ENCODE results near the gene PWWP2B. TPM values are rescaled to one million over a fixed set of nuclear protein-coding genes. Genes with fewer than 3 reads are reported as not detected.

The PWWP2B gene
- total and polyA plus RNA-seq, 10 of the 15 experiments (the other 5 are each of a cell fraction or from before 2014, with no cell fraction given), result 0.04 to 0.87 (median 0.35) TPM; not detected in 4

DNA sequence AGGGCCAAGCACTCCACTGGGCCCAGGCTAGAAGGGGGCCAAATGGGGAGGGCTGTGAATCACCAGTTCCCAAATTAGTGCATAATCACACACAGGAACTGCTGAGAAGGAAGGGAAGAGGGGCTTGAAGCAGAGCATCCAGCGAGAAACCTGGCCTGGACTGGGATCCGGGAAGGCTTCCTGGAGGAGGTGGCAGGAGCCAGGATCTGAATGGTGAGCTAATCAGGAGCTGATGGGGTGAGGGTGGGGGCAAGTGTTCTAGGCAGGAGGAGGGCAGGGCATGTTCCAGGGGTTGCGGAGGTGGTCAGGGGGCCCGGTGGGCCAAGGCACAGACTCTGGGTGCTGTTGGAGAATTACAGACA is 12.6 kb downstream of the PWWP2B start:
- Histone ChIP-seq H3K27me3 (replicated peaks in 1 of 2; ENCODE audit: control insufficient read depth in 2 of 2, insufficient read depth in 2 of 2, low read length in 1 of 2) (no peaks in the 10 kb centered on the region), H3K79me2 (ENCODE audit: control insufficient read depth, insufficient read depth, low read length) (no peaks in the 10 kb centered on the region), H3K9me3 (replicated peaks; ENCODE audit: control insufficient read depth, insufficient read depth, low read length) (no peaks in the 10 kb centered on the region), H2AFZ (ENCODE audit: control insufficient read depth, low read depth, low read length) (no peak overlapping the region), H3K4me2 (ENCODE audit: control insufficient read depth, insufficient read depth) (no peak overlapping the region), H3K9ac (ENCODE audit: control insufficient read depth, insufficient read depth, low read length) (no peak overlapping the region), H4K20me1 (ENCODE audit: control insufficient read depth, insufficient read depth) (no peaks in the 10 kb centered on the region), H3K36me3 (ENCODE audit: control insufficient read depth in 2 of 2, insufficient read depth in 2 of 2, low read length in 1 of 2) (no peaks in the 10 kb centered on the region), H3K27ac (ENCODE audit: control insufficient read depth, insufficient read depth) (no peak overlapping the region), H3K4me1 (ENCODE audit: control insufficient read depth, insufficient read depth, low read length) (no peaks in the 10 kb centered on the region), H3K4me3 (no peak overlapping the region)
- TF ChIP-seq ZNF274 (IDR thresholded peaks at IDR 0.05; ENCODE audit: insufficient read depth, insufficient read length) (no peak), SPI1 (IDR thresholded peaks at IDR 0.05; ENCODE audit: borderline replicate concordance, insufficient read depth, low read depth, low read length) (no peak), HDAC6 (IDR thresholded peaks at IDR 0.05; ENCODE audit: unreplicated experiment) (no peak), KAT2A (conservative IDR thresholded peaks at IDR 0.05; ENCODE audit: control insufficient read depth, low read depth, low read length) (no peak), STAT3 (IDR thresholded peaks at IDR 0.05; ENCODE audit: low read depth, low read length) (no peak), KDM1A (IDR thresholded peaks at IDR 0.05; ENCODE audit: borderline replicate concordance) (no peak), BHLHE40 (IDR thresholded peaks at IDR 0.05; ENCODE audit: borderline replicate concordance in 1 of 2, low read depth in 2 of 2, low read length in 1 of 2) (no peak)
- TF ChIP-seq, protein P1, sequence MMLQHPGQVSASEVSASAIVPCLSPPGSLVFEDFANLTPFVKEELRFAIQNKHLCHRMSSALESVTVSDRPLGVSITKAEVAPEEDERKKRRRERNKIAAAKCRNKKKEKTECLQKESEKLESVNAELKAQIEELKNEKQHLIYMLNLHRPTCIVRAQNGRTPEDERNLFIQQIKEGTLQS (IDR thresholded peaks at IDR 0.05; ENCODE audit: borderline replicate concordance, extremely low read depth, low read depth, low read length), result no peak
- TF ChIP-seq, protein P2, sequence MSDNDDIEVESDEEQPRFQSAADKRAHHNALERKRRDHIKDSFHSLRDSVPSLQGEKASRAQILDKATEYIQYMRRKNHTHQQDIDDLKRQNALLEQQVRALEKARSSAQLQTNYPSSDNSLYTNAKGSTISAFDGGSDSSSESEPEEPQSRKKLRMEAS (IDR thresholded peaks at IDR 0.05; ENCODE audit: low read depth, low read length), result no peak
- ATAC-seq (no peak), DNase-seq (ENCODE audit: low read depth, low spot score) (no peak), FAIRE-seq (no peak)
- in situ Hi-C loops (cut with MboI) (no loop called here), intact Hi-C loops (cut with micrococcal nuclease; ENCODE audit: unreplicated experiment) (no loop called here)
- 45% methylated on average over 4 of the region's 4 CpGs for WGBS (ENCODE audit: insufficient coverage, insufficient replicate concordance, low lambda C conversion rate, missing lambda C conversion rate)
- ChIA-PET SMC1A (ENCODE audit: uncharacterized antibody, unreplicated experiment) (no interaction called here), POLR2A (no interaction called here), RAD21 (ENCODE audit: unreplicated experiment) (no interaction called here), CTCF (no interaction called here)
- BruUV-seq (replicated peaks), result no TSS peak
